Measurements from ENCODE around the gene MCM7.

The MCM7 gene

DNA sequence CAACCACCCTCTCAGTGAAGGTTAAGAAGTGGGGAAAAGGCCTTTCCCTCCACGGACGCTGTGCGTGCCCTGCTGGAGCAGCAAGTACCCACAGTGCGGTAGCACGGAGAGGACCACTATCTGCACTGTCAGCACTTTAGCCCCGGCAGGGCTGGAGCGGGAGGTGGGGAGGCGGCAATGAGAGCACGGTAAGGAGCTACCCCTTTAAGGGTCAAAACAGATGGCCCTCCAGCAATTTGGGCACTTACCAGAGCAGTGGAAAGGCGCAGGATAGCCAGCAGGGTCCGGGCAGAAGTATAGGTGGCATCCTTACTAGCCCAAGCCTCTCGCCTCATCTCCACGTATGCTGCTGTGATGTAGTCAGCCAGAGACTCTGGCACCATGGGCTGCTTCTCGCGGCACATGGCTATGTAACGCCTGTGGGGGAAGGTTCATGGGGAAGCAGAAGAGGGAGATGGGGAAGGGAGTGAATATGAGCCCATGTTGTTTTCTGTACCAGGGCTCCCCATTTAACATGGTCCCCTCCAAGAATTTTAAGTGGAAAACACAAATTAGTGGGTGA is 7.2 kb downstream of the MCM7 start:
- DNase-seq (ENCODE audit: low read depth in 2 of 2), result no peak

DNA sequence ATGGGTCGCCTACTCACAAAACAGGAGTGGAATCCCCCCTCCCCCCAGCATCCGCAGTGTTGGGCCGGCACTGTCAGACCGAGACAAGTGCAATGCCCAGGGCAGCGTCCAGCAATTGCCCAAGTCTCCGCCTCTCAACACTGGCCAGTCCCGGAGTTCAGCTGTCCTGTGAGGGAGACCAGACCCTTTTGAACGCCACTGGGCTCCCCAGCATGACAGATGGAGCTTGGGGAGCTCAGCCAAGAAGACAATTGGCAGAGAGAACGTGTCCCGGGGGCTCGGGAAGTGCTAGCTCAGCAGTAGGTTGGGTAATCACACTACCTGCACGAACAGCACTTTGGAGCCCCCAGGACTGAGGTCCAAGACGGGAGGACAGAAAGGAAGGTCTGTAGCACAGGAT is 7.7 kb downstream of the MCM7 start:
- no peak for DNase-seq (ENCODE audit: low read depth in 2 of 2)

DNA sequence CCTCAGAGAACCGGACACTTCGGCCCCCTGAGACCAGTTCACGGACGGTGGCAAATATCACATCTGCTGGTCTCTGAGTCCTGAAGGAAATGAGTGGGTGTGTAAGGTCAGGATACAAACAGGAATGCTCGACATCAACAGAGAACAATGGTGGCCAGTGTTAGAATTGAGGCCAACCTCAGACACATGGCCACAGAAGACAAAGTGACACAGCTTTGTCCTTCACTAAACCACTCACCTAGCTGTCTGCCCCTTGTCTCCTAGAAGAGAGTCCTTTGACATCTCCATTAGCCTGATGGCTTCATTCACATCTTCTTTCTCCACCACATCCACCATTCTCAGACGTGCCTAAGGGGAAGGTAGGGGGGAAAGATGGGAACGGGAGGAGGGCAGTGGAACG is 8.1 kb downstream of the MCM7 start:
- no peak for DNase-seq (ENCODE audit: low read depth in 2 of 2)

DNA sequence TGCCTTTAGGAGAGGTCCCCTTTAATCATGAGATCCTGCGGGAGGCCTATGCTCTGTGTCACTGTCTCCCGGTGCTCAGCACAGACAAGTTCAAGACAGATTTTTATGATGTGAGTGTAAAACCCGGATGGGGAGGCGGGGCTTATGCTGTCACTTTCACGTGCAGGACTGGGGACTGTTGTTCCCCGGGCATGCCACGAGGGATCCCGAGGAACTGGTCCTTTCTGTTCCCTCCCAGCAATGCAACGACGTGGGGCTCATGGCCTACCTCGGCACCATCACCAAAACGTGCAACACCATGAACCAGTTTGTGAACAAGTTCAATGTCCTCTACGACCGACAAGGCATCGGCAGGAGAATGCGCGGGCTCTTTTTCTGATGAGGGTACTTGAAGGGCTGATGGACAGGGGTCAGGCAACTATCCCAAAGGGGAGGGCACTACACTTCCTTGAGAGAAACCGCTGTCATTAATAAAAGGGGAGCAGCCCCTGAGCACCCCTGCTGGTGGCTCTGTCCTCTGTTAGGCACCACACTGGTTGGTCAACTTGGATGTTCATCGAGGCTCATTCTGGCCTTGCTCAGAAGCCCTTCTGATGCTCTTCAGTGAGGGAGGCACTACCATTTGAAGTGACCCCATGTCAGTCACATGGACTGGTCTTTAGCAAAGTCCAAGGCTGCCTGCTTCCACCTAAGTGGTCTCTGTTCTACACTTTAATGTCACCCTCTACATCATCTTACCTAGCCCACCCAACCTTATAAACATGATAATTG is 9.6 kb downstream of the MCM7 start:
- no peak for DNase-seq (ENCODE audit: low read depth in 2 of 2)

DNA sequence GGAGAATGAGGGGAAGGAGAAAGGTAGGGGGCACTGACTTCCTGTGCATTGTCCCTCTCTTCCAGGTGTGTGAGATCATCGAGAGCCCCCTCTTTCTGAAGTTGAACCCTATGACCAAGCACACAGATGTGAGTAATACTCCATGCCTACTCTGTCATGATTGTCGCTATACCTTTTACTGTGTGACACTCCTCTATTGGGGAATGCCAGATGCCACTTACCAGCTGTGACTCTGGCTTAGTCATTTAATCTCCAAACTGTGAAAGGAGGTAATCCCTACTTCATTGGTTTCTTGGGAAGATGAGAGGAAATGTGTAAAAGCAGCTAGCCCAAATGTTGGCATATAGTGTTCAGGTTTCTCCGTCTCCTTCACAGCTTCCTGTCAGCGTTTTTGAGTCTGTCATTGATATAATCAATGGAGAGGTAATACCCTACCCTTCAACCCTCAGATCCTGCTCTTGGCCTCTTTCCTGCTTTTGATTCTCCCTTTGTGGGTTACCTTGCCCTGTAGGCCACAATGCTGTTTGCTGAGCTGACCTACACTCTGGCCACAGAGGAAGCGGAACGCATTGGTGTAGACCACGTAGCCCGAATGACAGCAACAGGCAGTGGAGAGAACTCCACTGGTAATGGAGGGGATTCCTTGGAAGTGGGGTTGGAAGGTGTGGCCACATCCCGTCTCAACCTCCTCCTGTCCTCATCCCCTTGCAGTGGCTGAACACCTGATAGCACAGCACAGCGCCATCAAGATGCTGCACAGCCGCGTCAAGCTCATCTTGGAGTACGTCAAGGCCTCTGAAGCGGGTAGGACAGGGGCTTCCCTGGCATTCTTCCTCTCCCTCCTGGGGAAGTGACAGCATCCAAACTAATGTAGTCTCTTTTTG is 10.4 kb downstream of the MCM7 start:
- DNase-seq (ENCODE audit: low read depth in 2 of 2), result no peak

DNA sequence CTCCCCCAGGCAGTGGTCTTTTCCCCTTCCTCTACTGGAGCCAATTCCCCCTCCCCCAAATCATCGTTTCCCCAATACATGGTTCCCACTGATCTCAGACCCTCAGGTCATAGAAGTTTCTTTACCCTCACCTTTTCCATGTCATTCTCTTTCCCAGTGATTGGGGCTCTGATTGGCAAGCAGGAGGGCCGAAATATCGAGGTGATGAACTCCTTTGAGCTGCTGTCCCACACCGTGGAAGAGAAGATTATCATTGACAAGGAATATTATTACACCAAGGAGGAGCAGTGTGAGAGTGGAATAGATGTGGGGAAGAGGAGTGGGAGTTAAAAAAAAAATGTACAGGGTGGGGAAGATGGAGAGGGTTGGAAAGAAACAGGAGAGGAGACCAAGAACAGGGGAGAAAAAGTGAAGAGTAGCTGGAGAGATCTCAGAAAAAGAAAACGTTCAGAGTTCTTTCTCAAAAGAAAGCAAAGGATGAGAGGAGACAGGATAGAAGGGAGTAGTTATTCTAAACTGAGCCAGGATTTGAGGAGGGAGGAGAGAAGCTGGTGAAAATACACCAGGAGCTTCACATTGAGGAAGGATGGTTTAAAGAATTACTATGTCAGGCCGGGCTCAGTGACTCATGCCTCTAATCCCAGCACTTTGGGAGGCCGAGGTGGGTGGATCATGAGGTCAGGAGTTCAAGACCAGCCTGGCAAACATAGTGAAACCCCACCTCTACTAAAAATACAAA is 11.6 kb downstream of the MCM7 start:
- DNase-seq (ENCODE audit: low read depth in 2 of 2), result no peak

DNA sequence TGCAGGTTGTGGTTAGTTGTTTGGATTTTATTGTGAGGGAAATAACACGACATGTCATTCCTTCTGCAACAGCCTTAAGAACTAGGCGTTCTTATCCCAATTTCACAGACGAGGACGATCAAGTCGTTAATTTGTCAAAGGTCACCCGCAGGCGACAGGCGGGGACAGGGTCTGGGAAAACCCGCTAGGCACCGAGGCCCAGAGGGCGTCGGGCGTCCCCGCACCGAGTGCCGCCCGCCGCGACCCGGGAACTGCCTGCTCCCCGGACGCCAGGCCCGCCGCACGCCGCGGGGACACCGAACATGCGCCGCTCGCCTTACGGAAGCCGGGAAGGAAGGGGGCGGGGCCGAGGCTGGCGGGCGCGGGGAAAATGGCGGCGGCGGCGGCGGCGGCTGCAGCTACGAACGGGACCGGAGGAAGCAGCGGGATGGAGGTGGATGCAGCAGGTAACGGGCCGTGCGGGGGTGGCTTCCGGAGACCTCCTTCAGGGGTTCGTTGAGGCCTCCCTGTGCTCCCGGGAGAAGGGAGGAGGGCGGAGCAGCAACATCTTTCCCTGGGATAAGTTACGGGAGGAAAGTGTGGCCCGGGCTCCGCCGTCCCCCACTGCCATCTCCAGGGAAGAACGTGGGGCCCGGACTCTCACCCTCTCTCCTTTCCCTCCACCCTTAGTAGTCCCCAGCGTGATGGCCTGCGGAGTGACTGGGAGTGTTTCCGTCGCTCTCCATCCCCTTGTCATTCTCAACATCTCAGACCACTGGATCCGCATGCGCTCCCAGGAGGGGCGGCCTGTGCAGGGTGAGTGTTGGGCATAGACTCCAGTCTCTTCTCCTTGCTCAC is 12.4 kb downstream of the MCM7 start, which contains the start of gene COPS6:
TSS of gene COPS6 (plus strand) at position 349 of the 837 bp plus-strand sequence. CDS start at position 371, 22 bp downstream.
- peak; percentile 75 for DNase-seq (ENCODE audit: low read depth in 2 of 2)

DNA sequence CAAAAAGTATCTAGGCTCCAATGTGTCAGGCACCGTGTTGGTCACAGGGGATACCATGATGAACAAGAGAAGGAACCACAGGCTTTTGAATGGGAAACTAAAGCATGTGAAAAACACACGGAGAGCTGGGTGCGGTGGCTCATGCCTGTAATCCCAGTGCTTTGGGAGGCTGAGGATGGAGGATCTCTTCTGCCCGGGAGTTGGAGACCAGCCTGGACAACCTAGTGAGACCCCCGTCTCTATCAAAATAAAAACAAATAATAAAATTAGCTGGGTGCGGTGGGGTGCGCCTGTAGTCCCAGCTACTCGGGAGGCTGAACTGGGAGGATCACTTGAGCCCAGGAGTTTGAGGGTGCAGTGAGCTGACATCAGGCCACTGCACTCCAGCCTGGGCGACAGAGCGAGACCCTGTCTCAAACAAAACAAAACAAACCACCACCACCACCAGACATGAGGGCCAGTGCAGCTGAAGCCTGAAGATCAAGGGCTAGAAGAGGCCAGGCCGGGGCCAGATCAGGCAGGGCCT is 13.0 kb downstream of the MCM7 start:
- DNase-seq (ENCODE audit: low read depth in 2 of 2), result no peak

DNA sequence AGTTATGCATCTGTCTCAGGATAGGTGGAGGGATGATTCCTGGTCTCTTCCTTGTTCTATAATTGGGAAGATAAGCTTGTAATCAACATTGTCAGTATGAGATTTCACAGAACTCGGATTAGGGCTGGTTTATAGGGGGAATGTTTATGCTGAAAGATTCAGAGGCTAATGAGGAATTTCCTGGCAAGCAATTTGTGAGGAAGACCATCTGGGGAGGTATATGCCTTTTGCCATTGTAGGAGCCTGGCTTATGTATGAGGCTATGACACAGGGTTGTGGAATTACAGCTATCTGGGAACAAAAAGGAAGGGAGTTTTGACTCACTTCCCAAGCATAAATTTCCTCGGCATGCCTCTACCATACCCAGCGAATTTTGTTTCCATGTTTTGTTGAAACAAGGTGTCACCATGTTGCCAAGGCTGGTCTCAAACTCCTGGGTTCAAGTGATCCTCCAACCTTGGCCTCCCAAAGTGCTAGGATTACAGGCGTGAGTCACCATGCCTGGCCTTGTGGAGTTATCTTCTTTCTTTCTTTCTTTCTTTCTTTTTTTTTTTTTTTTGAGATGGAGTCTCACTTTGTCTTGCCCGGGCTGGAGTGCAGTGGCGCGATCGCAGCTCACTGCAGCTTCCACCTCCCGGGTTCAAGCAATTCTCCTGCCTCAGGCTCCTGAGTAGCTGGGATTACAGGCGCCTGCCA is 14.0 kb downstream of the MCM7 start:
- no peak for DNase-seq (ENCODE audit: low read depth in 2 of 2)

DNA sequence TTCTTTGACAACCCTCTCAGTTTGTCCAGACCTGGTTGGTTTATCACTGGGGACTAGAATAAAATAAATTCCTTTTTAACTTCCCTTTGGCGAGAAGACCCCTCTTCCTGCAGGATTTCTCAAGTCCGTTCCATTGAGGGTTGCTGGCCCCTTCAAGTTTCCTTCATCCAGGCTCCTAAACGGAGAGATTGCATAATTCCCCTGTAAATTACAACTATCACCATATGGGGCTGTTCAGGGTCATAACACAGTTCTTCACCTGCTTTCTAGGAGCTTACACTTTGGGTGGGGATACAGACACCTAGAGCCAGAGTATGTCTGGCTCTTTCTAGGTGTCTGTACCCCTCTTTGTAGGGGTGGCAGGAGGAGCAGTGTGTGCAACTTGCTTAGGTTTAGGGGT is 15.7 kb downstream of the MCM7 start:
- no peak for DNase-seq (ENCODE audit: low read depth in 2 of 2)

DNA sequence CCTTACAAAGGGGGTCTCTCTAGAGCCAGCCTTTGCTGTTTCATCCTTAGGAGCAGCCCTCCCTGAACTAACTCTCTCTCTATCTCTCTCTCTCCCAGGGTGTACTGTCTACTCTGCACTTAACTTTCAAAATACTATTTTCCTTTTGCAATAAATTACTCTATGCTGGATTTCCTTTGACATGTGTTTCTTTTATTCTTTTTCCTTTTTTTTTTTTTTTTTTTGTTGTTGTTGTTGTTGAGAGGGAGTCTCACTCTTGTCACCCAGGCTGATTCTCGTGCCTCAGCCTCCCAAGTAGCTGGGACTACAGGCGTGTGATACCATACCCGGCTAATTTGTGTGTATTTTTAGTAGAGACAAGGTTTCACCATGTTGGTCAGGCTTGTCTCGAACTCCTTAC is 18.2 kb downstream of the MCM7 start:
- DNase-seq (ENCODE audit: low read depth in 2 of 2), result no peak

DNA sequence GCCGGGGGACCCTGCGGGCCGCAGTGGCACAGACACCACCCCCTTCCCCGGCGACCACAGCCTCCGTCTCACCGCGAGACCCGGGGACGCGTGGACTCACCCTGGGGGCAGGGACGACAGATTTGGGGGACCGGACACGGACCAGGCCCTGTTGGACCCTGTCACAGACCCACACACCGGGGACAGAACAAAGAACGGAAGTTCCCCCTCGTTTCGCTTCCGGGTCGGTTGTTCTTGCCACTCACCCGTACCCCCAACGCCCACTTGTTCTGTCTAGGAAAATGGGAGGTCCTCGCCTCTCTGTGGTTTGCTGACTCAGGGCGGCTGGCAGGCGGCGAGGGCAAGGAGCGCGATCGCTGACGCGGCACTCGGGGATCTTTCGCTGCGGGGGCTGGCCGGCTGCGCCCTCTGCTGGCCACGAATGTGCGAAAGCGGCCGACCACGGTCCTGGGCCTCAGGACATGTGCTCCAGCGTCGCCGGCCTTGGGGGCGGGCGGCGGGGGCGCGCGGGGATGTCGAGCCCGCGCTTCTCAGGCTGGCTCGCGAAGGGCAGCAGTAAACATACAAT is 19.6 kb downstream of the MCM7 start, which contains the start of gene ZNF3:
TSS of gene ZNF3 (minus strand) at position 189 of the 568 bp plus-strand sequence. CDS start 4,366 bp downstream, outside the sequence.
- peak; percentile 91 to 95 for DNase-seq (ENCODE audit: low read depth in 2 of 2)

DNA sequence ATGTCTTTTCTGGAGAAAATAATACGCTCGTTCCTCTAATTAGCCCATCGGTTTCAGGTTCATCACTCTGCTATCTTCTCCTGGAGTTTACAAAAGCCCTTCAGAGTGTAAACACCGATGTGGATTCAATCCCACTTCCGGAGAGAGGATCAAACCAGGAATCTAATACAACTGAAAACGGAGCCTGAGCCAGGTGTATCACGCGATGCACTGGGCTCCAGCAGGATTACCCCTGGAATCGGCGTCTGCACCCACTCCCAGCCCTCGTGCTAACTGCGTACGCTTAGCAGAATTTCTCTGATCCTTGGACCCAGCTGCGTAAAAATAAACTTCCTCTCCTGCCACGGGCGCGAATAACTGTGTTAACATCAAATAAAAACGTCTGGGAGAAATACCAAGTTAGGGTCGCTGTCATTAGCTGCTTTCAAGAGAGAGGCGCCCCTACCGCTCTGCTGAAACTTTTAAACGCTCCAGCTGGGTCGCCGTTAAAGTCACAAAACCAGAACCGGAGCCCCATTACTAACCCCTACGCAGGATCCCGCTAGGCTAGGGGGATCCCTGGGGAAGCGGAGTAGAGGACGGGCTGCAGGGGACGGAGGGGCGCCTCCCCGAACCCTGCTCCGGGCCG is 20.2 kb downstream of the MCM7 start:
- no peak for DNase-seq (ENCODE audit: low read depth in 2 of 2)

DNA sequence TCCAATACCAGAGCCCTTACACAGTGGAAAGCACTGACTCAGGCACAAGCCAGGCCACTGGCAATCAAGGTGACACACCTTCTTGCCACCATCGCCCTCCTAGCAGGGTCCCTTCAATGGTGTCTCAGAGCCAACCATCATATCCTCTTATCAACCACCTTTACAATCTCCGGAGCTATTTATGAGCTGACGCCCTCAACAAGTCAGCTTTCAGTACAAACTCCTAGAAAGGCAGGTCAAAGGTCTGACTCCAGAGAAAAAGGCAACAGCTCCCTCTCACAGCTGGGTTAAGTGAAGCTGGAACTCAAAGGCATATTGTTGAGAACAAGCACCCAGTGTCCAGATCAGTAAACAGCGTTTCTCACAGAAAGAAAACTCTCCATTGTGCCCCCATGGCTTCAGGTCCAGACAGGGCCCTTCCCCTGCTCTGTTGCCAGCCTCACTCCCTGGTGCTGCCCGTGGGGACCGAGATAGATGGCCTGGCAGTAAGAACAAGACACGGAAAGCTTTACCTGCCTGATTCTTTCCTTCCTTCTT is 22.1 kb downstream of the MCM7 start:
- DNase-seq (ENCODE audit: low read depth in 2 of 2), result no peak

DNA sequence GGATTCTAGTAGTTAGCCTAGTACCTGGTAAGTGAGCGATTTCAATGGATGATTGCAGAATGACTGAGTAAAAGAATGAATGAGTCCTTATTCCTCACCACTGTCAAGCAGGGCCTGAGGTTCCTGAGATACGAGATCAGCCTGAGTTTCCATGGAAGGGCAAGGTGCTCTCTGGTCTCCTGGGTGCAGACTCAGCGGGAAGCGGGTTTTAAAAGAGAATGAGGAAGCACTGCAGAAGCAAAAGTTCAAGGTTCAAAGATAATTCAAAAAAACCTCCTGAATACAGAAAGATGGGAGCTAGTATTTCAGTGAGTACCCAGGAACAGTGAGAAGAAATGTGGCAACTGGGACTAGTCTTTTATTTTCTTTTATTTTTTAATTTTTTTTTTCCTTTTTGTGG is 24.0 kb downstream of the MCM7 start:
- DNase-seq (ENCODE audit: low read depth in 2 of 2), result no peak

DNA sequence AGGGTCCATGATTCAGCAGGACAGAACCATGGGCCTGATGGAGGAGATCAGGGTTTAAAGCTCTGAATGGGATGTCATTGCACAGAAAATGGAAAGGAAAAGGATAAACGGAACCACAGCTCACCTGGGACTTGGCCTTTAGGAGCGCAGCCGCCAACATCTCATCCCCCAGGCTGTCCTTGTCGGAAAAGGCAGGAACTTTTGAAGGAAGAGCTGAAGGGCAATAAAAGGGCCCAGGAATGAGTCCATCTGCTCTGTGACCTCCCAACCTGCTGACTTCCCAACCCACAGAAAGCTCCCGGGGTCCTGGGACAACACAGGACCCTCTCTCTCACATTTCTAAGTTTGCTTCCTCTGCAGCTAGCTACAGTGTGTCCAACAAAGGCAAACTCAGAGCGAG is 25.8 kb downstream of the MCM7 start:
- DNase-seq (ENCODE audit: low read depth in 2 of 2), result no peak

DNA sequence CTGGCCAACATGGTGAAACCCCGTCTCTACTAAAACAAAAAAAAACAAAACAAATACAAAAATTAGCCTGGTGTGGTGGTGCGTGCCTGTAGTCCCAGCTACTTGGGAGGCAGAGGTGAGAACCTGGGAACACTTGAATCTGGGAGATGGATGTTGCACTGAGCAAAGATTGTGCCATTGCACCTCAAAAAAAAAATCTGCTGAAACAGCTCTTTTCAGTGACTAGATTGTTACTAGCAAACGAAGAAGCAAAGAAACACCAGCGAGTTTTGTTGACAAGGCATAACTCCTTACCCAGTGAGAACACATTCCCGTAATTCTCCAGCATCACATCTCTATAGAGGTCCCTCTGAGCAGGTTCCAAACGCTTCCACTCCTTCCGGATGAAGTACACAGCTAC is 26.4 kb downstream of the MCM7 start:
- DNase-seq (ENCODE audit: low read depth in 2 of 2), result no peak

DNA sequence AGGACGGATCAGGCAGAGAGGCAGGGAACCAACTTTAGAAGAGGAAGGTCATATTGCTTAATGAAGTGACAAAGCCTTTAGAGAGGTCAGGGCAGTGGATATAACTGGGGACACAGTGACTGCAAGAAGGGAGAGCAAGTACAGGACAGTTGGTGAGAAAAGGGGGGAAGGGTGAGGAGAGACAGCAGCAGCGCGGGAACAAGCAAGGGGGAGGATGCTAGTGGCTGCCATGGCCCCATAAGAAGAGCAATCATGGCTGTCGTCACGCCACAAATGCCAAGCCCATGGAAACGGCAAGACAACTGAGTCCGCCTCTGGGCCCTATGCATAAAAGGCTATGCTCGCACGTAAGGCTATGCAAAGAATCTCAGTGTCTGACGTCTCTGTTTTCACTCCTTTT is 28.7 kb downstream of the MCM7 start:
- no peak for DNase-seq (ENCODE audit: low read depth in 2 of 2)
